ENCODE data around the gene SKI.

Gene SKI

GRCh38 chr1:2358651-2359640 lies 130.8 kb downstream of the SKI start:
- DNase-seq: no peak
